T-helper 1 cell (primary cell): Measurements from ENCODE around the gene KRTAP10-10.
"Not testable (repeated sequence)": the region's sequence is repeated elsewhere in the genome, so short reads cannot be mapped to it uniquely, and the experiment has no call there.

ENCODE experiments used
- DNase-seq, 5 donors: peaks; one replicate each; pipeline ENCODE4 v3.0.0-alpha.2; 2012 to 2020
- total RNA-seq, 4 donors: gene quantifications; one replicate each; lab custom pipeline; 2026; lab: John Stamatoyannopoulos, UW

KRTAP10-10 gene, protein sequence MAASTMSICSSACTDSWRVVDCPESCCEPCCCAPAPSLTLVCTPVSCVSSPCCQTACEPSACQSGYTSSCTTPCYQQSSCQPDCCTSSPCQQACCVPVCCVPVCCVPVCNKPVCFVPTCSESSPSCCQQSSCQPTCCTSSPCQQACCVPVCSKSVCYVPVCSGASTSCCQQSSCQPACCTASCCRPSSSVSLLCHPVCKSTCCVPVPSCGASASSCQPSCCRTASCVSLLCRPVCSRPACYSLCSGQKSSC
- 0 reads per million in 4 donors for total RNA-seq

DNA sequence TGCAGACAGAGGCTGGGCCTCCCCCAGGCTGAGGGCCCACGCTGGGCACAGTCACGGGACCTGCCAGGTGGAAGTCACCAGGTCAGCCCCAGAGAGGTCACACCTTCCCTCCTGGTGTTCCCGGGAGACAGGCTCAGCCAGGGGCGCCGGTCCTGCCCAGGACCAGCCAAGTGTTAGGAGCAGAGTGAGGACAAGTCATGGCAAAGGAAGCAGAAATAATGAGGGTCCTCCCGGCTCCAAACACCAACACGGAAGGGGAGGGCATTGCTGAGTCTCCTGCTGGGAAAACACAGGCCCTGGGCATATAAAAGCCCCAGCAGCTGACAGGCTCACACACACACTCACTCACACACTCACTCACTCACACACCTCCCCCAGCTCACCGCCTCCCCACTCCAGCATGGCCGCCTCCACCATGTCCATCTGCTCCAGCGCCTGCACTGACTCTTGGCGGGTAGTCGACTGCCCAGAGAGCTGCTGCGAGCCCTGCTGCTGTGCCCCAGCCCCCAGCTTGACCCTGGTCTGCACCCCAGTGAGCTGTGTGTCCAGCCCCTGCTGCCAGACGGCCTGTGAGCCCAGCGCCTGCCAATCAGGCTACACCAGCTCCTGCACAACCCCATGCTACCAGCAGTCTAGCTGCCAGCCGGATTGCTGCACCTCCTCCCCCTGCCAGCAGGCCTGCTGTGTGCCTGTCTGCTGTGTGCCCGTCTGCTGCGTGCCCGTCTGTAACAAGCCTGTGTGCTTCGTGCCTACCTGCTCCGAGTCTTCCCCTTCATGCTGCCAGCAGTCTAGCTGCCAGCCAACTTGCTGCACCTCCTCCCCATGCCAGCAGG, at the start of gene KRTAP10-10:
KRTAP10-10 (plus strand) TSS at position 339 of the 833 bp plus-strand sequence; CDS start at position 401, 62 bp downstream.
- no peak for DNase-seq

DNA sequence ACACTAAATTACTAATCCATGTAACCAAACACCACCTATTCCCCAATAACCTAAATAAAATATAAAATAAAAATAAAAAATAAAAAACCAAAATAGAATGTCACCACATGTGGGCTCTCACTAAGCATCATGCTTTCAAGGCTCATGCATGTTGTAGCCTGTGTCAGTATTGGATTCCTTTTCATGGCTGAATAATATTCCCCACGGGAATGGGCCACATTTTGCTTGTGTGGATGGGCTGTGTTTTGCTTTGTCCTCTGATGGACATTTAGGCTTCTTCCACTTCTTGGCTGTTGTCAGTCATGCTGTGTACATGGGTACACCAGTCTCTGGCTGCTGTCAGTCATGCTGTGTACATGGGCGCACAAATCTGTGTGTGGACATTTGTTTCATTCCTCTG, 48.1 kb upstream of the KRTAP10-10 start:
- no peak for DNase-seq

DNA sequence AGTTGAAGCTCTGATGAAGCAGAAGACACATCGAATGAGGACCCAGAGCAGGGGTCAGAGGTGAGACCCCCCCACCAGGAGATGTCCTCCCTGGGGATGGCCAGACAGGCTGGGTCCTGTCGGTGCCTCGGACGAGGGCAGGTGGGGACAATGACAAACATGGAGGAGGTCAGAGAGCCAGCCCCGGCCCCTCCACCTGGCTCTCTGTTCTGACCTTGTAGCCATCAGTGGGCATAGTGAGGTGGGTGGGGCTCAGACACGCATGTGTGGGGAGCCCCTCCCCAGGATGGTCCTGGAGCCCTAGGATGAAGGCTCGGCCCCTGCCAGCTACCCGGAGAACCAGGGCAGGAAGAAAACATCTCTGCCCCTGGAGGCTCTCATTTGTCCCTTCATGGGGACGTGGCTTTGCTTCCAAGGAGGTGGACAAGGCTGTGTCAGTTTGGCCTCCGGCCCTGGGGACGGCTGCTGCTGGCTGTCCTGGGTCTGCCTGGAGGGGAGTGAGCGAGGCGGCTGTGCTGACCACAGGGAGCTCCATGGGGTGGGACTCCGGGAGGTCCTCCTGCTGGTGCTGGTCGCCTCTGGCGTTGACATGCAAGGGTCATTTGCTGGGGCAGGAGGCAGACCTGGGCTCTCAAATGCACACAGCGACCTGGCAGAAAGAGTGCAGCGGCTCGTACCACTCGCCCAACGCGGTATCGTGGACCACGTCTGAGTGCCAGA, 47.4 kb upstream of the KRTAP10-10 start:
- no peak for DNase-seq

DNA sequence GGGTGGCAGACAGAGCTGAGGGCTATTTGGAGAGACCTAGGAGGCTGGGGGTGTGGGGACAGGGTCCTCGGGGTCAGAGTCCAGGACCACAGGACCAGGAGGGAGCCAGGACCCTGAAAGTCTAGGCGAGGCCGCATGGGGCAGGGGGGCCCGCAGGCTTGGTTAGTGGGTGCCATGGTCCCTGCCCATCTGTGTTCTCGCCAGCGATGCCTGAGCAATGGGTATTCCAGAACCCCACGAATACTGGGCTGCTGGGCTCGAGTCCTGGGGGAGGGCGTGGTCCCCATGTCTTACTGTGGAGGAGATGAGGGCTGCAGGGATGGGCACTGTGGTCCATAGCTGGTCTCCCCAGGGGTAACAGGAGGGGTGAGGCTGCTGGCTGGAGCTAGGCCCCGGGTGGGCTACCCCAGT, 46.8 kb upstream of the KRTAP10-10 start:
- DNase-seq: no peak

DNA sequence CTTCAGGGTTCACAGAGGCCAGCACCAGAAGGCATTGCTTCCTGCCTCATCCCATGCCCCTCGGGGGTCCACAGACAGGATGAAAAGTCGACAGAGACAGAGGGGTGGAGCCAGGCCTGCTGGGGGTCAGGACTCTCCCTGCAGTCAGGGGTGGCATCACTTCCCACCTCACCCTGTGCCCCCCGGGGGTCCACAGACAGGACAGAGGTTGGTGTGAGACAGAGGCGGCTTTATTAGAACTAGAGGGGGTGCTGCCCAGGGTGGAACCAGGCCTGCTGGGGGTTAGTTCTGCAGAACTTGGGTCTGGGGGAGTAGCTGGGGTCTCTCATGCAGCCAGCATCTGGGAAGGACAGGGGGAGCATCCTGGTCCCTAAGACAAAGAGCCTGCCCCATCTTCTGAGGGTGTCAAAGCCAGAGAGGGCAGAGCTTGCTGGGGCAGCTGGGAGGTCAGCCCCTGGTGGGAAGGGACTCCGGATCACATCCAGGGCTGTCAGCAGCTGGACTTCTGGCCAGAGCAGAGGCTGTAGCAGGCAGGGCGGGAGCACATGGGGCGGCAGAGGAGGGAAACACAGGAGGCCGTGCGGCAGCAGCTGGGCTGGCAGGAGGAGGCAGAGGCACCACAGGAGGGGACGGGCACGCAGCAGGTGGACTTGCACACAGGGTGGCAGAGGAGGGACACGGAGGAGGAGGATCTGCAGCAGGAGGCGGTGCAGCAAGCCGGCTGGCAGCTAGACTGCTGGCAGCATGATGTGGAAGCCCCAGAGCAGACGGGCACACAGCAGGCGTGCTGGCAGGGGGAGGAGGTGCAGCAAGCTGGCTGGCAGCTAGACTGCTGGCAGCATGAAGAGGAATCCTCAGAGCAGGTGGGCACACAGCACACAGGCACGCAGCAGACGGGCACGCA, 46.0 kb upstream of the KRTAP10-10 start:
- not testable (repeated sequence) for DNase-seq

DNA sequence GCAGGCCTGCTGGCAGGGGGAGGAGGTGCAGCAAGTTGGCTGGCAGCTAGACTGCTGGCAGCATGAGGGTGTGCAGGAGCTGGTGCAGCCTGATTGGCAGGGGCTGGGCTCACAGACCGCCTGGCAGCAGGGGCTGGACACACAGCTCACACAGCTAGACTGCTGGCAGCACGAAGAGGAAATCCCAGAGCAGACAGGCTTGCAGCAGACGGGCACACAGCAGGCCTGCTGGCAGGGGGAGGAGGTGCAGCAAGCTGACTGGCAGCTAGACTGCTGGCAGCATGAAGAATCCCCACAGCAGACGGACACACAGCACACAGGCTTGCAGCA, 45.4 kb upstream of the KRTAP10-10 start:
- DNase-seq: not testable (repeated sequence)

DNA sequence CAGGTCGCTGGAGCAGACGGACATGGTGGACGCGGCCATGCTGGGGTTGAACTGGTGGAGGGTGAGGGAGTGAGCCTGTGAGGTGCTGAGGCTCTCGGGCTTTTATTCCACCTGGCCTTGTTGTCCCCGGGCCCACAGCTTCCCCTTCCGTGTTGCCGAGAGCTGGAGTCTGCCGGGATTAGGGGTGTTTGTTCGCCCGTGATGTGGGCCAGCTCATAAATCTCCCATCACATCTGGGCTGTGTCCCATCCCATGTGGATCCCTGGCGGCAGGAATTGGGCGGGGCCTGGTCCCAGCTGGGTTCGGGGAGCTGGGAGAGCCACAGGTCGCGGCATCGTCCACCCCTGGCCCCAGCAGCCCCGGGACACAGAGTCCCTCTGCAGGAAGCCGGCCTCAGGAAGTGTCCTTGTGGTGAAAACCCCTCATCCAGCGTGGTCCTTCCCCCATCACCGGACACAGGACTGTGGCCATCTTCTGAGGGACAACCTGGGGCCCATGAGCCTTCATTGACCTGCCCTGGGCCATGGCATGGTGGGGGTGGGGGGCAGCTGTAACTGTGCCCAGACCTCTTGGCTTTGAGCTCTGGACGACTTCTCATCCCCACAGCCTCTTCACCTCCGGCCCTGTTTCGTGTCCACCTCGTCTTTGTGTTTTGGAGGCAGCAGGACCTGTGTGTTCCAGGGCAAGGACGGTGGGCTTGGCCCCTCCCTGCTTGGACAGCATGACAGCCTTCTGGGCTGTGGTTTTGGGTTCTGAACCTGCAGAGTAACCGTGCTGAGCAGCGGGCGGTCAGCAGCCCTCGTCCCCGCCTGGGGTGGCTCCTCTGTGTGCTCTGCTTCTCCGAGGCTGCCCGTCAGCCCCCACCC, 44.5 kb upstream of the KRTAP10-10 start, which contains the start of gene KRTAP10-6:
KRTAP10-6 (minus strand) TSS at position 60 of the 866 bp plus-strand sequence; CDS start at position 39, 21 bp downstream.
- DNase-seq: no peak

DNA sequence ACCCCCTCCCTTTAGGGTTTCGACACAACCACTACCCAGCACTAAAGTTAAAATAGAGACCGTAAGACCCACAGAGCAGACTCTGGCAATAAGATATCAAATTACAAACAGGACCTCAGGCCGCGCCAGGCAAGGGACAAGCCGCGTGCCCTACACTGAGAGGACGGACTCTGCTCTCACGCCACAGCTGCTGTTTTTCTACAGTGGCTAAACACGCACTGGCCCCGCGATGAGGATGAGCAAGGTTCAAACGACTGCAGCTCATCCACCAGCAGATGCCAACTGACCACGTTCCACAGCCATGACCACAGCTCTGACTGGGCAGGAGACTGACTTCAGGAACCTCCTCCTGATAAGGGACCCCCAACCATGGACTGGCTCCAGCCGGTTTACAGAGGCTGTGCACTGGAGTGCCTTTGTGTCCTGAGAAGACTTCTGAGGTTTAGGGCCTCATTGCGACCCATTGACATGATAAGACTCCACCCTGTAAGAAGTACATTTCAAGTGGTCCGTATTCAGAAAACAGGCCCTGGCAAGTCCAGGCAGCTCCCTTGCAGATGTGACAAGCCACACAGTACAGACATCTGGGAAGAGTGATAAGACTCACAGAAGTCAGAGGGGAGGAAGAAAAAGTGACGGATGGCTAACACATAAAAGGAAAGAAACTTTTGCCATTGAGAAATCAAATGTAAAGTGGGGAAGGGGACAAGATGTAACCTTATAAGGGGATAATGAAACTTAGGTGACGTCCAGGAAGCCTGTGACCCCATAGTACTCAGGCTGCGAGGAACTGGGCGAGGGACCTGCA, 43.4 kb upstream of the KRTAP10-10 start:
- DNase-seq: no peak

DNA sequence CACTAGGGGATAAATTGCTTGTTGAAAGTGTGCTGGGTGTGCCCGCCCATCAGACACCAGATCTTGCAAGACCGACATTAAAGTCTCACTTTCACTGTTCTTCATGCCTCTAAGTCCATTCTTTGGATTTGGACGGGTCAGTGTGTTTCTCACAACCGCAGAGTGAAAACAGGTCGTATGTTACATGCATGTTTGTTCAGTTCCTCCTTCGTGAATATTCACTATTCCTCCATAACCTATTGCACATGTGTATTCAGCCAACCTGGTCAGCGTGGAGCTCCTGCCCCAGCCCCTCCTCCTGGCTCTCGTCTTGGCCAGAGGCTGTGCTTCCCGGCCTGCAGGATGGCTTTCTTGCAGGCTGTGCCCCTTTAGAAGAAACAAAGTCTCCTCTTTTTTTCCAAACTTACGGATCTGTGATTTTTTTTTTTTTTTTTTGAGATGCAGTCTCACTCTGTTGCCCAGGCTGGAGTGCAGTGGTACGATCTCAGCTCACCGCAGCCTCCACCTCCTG, 42.7 kb upstream of the KRTAP10-10 start:
- no peak for DNase-seq

DNA sequence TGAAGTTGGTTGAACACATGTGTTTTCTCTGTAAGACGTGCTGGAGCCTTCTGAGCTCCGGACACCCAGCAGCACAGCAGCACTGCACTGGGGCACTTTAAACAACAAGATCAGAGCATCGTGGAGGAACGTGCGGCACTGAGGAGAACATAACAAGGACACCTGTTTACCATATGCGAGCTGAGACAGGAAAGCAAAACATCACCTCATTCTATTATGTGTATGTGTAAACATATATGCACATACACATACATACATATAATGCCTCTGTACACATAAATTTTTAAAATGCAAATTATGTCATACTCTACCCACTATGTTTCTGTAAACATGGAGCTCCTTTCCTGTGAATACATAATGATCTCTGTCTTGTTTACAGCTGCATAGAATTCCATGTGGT, 41.6 kb upstream of the KRTAP10-10 start:
- no peak for DNase-seq

DNA sequence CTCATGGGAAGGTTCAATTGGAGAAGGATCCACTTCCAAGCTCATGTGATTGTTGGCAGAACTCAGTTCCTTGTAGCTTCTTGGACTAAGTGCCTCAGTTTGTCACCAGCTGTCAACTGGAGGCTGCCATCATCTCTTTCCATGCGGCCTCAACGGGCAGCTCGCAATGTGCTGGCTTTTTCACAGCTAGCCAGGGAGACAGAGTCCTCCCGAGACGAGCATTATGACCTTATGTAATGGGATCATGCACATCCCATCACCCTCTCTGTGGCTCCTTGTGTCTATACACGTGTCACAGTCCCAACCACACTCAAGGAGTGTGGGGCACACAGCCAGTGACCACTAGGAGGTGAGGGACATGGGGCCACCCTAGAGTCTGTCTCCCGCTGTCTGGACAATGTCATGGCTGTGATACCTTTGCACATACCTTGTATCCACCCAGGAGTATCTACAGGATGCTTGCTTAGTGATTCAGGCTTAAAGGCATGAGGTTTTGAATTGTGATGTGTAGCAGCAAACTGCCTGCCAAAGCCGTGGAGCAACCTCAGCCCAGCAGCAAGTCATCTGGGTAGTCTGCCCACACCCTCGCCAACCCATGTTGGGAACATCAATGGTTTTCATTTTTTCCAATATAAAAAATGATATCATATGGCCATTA, 41.0 kb upstream of the KRTAP10-10 start:
- DNase-seq: no peak

DNA sequence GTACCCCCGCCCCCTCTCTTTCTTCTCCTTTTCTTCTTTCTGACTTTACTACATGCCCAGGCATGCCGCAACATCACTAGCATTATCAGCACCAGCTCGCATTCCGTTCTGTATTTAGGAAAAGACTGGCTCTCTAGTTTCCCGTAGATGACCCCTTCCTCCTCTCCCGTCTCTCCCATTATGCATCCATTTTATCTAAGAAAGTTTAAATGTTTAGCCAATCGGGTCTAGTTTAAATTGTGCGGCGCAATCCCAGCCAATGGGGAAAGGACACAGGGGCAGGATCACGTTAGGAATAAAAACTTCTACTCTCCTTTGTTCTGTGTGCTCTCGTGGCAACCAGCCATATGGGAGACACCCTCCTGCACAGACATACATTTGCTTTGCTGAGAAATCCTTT, 39.1 kb upstream of the KRTAP10-10 start:
- no peak for DNase-seq

DNA sequence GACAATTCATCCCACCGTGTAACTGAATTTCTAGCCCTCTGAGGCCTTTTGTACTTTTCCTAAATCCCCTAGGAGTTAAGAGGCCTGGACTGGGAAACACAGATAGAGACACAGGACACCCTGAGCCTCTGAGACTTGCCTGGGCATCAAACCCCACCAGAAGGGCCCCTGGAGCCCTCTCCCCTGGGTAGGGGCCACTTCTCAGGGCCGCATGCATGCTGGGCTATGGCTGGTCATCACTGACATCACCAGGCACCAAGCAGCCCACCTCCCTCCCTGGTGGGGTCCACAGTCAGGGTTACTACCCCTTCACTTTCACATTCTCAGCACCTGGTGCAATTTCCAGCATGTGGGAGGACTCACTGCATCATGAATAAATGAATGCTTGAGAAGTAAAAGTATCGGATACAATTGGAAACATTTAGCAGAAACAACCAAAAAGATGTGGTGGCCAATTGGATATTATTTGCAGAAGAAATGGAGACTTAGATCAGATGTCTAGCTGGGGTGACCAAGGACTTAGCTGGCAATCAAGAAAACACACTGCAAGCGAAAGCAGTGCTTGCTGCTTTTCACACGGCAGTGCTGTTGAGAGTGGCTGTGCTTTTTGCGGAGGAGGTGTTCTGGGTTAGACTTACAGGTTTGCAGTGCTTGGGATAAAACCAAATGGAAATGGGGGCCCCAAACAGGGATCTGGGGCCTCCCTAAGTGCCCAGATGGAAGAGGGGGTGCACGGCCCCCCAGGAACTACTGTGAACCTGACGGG, 37.7 kb upstream of the KRTAP10-10 start:
- DNase-seq: no peak

DNA sequence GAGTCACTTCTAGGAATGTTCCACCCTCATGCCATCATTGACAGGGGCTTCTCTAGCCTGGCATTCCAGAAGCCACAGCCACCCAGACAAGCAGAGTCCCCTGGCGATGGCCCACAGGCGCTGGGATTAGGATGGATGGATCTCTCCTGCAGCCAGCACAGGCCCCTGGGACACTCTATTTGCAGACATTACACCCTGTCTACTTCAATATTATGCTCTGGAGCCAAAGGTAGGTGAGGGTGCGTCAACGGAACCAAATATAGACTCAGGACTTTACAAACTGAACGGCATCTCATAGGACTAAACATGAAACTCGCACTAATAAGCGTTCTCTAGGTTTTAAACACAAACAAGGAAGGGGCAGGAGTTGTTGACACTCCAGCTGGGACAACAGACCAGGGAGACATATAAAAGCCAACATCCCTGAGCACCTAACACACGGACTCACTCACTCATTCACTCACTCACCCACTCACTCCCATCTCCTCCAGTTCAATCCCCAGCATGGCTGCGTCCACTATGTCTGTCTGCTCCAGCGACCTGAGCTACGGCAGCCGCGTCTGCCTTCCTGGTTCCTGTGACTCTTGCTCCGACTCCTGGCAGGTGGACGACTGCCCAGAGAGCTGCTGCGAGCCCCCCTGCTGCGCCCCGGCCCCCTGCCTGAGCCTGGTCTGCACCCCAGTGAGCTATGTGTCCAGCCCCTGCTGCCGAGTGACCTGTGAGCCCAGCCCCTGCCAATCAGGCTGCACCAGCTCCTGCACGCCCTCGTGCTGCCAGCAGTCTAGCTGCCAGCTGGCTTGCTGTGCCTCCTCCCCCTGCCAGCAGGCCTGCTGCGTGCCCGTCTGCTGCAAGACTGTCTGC, 36.8 kb upstream of the KRTAP10-10 start, which contains the start of gene KRTAP10-7:
KRTAP10-7 (plus strand) TSS at position 480 of the 861 bp plus-strand sequence; CDS start at position 505, 25 bp downstream.
- not testable (repeated sequence) for DNase-seq

DNA sequence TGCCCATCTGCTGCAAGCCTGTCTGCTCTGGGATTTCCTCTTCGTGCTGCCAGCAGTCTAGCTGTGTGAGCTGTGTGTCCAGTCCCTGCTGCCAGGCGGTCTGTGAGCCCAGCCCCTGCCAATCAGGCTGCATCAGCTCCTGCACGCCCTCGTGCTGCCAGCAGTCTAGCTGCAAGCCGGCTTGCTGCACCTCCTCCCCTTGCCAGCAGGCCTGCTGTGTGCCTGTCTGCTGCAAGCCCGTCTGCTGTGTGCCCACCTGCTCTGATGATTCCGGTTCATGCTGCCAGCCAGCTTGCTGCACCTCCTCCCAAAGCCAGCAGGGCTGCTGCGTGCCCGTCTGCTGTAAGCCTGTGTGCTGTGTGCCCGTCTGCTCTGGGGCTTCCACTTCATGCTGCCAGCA, 36.1 kb upstream of the KRTAP10-10 start:
- DNase-seq: not testable (repeated sequence)

DNA sequence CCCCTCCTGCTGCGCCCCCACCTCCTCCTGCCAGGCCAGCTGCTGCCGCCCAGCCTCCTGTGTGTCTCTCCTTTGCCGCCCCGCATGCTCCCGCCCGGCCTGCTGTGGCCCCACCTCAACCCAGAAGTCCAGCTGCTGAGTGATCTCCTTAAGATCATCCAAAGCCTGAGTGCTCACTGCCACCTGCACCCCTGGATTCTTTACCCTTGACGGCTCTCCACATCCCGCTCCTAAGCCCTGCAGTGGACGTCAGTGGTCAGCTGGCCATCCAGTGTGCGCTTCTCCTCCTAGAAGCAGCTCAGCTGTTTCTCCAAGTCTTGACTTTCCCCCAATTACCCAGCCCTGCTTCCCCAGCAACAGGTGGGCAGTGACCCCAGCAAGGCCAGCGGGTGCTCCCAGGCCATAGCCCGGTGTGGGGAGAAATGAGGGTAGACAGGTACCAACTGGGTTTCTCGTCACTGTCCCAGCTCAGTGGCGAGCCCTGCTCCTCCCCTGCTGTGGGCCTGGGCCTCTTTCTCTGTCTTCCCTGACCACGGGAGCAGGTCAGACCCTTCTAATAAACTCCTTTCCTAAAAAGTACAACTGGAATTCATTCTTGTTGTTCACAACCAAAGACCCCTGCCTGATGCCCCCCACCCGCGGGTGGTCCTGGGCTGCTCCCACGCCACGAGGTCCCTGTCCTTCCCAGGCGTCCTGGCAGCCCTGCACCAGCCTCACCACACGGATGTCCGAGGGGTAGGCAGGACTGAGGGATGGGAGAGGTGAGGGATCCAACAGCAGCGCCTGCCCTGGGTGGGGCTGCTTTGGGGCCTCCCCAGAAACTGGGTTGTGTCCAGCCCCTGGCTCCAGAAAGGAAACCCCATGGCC, 35.3 kb upstream of the KRTAP10-10 start:
- DNase-seq: no peak

DNA sequence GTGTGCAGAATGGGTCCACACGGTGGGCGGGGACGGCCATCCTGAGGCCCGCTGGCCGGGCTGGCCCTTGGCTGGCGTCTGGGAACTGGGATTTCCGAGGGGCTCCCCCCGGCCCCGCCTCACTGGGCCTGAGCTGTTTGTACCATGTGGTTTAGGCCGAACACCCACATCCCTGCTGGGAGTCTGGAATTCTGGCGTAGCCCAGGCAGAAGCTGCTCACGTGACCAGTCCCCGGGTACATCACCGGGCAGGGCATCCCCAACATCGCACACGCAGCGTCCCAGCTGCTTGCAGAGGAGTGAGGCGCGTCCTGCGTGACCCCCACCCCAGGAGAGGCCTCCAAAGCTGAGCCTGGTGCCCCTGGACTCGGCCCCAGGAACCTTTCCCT, 34.7 kb upstream of the KRTAP10-10 start:
- DNase-seq: no peak
